ENCODE data around the gene HIVEP2.

DNA sequence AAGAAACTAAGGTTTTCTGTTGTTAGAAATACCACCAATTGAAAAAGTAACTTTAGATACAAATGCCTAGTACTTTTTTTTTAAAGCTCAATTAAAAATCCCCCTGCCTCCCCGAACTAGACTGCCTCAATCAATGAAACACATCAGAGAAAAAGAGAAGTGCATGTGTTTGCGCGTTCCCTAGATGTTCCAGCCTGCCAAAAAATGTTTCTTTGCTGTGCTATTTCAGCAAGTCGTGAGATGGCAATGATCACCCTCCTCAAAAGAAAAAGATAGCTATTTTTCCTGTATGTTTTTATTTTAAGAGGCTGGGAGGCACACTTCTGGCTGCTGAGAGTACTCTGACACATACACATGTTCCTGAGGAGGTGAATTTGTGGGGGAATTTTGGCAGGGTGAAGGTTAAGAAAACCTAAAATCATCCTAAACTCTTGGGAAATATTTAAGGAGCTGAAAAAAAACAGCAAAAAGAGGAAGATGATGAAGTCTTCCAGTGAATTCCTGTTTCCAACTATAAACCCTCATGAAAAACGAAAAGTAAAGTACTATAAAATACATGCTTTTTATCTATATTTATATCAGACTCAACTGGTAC, 114.8 kb downstream of the HIVEP2 start:
- TF ChIP-seq EZH2 (IDR thresholded peaks at IDR 0.05; ENCODE audit: insufficient read depth, poor library complexity, severe bottlenecking), result no peak
- TF ChIP-seq EZH2phosphoT487 (IDR thresholded peaks at IDR 0.05; ENCODE audit: insufficient read depth, low read depth), result no peak
